Stimulated activated effector memory CD8-positive, alpha-beta T cell treated with anti-CD3 and anti-CD28 coated beads, Interleukin-12 subunit alpha, Interleukin-12 subunit beta, amount 100 ng/mL, for 72 hours (primary cell): Measurements from ENCODE around the gene PDE7B.

Experiments used
- ATAC-seq: fragments of 150-1000 bp; cut with Tn5 transposase; 2 replicates; pipeline ENCODE4 v1.10.0; 2021
- DNase-seq, 2 donors: peaks; one replicate each; pipeline ENCODE4 v3.0.0; 2021 to 2022; ENCODE audit warnings: low spot score in 2 of 2
- H3K27ac Mint-ChIP-seq: one replicate; pipeline ENCODE4 v1.8.0; 2022; ENCODE audit warnings: mild to moderate bottlenecking, mixed read lengths
- H3K36me3 Mint-ChIP-seq: one replicate; pipeline ENCODE4 v1.8.0; 2022; ENCODE audit warnings: mild to moderate bottlenecking, mixed read lengths
- H3K4me1 Mint-ChIP-seq: one replicate; pipeline ENCODE4 v1.8.0; 2022; ENCODE audit warnings: mixed read lengths
- H3K4me3 Mint-ChIP-seq: one replicate; pipeline ENCODE4 v1.8.0; 2022; ENCODE audit warnings: mild to moderate bottlenecking, mixed read lengths
- H3K9me3 Mint-ChIP-seq: one replicate; pipeline ENCODE4 v1.8.0; 2022; ENCODE audit warnings: mixed read lengths

The PDE7B gene

GRCh38 chr6:135995545-135995898, 144.0 kb downstream of the PDE7B start:
- Mint-ChIP-seq H3K9me3 (peaks cover 2% of the 10 kb centered on the region), H3K36me3 (no peaks in the 10 kb centered on the region), H3K4me1 (no peaks in the 10 kb centered on the region), H3K4me3 (no peak overlapping the region), H3K27ac (no peak overlapping the region)
- DNase-seq (no peak), ATAC-seq (no peak)

- no peak for DNase-seq
- no peak overlapping the region for H3K4me3 Mint-ChIP-seq
- peaks cover 2% of the 10 kb centered on the region for H3K9me3 Mint-ChIP-seq
- no peaks in the 10 kb centered on the region for H3K36me3 Mint-ChIP-seq
- ATAC-seq = no peak
- no peak overlapping the region for H3K27ac Mint-ChIP-seq
- H3K4me1 Mint-ChIP-seq = no peaks in the 10 kb centered on the region
Observed at GRCh38 chr6:135996668-135997067, 145.2 kb downstream of the PDE7B start.

- Mint-ChIP-seq H3K4me3 (no peak overlapping the region), H3K9me3 (peaks cover 2% of the 10 kb centered on the region), H3K36me3 (no peaks in the 10 kb centered on the region), H3K4me1 (no peaks in the 10 kb centered on the region), H3K27ac (no peak overlapping the region)
- ATAC-seq (no peak), DNase-seq (no peak)
Observed at GRCh38 chr6:135999393-135999792, 147.9 kb downstream of the PDE7B start.

GRCh38 chr6:136007345-136007744, 155.8 kb downstream of the PDE7B start:
- Mint-ChIP-seq H3K27ac (no peak overlapping the region), H3K36me3 (no peaks in the 10 kb centered on the region), H3K4me1 (no peaks in the 10 kb centered on the region), H3K4me3 (no peak overlapping the region), H3K9me3 (no peaks in the 10 kb centered on the region)
- DNase-seq (no peak), ATAC-seq (no peak)

- H3K4me1 Mint-ChIP-seq = no peaks in the 10 kb centered on the region
- no peaks in the 10 kb centered on the region for H3K36me3 Mint-ChIP-seq
- no peak for ATAC-seq
- H3K9me3 Mint-ChIP-seq = no peaks in the 10 kb centered on the region
- DNase-seq = no peak
- H3K27ac Mint-ChIP-seq = no peak overlapping the region
- H3K4me3 Mint-ChIP-seq = no peak overlapping the region
Observed at GRCh38 chr6:136011475-136011874, 160.0 kb downstream of the PDE7B start.

GRCh38 chr6:136012198-136012887, 160.8 kb downstream of the PDE7B start:
- Mint-ChIP-seq H3K4me3 (no peak overlapping the region), H3K4me1 (no peaks in the 10 kb centered on the region), H3K9me3 (no peaks in the 10 kb centered on the region), H3K36me3 (no peaks in the 10 kb centered on the region), H3K27ac (no peak overlapping the region)
- ATAC-seq (no peak), DNase-seq (no peak)

GRCh38 chr6:136012943-136013342, 161.4 kb downstream of the PDE7B start:
- no peak for ATAC-seq
- Mint-ChIP-seq H3K27ac (no peak overlapping the region), H3K4me1 (no peaks in the 10 kb centered on the region), H3K4me3 (no peak overlapping the region), H3K36me3 (no peaks in the 10 kb centered on the region), H3K9me3 (no peaks in the 10 kb centered on the region)
- DNase-seq = no peak

GRCh38 chr6:136014454-136015437, 163.2 kb downstream of the PDE7B start:
- no peak for ATAC-seq
- H3K27ac Mint-ChIP-seq = no peak overlapping the region
- DNase-seq = no peak
- no peak overlapping the region for H3K4me3 Mint-ChIP-seq
- H3K4me1 Mint-ChIP-seq = no peaks in the 10 kb centered on the region
- no peaks in the 10 kb centered on the region for H3K36me3 Mint-ChIP-seq
- H3K9me3 Mint-ChIP-seq = no peaks in the 10 kb centered on the region

GRCh38 chr6:136015531-136015930, 164.0 kb downstream of the PDE7B start:
- no peaks in the 10 kb centered on the region for H3K4me1 Mint-ChIP-seq
- H3K9me3 Mint-ChIP-seq = no peaks in the 10 kb centered on the region
- ATAC-seq (no peak), DNase-seq (no peak)
- H3K4me3 Mint-ChIP-seq = no peak overlapping the region
- H3K36me3 Mint-ChIP-seq = no peaks in the 10 kb centered on the region
- H3K27ac Mint-ChIP-seq = no peak overlapping the region

GRCh38 chr6:136016228-136017225, 165.0 kb downstream of the PDE7B start:
- no peak overlapping the region for H3K4me3 Mint-ChIP-seq
- H3K27ac Mint-ChIP-seq = no peak overlapping the region
- no peaks in the 10 kb centered on the region for H3K9me3 Mint-ChIP-seq
- H3K36me3 Mint-ChIP-seq = no peaks in the 10 kb centered on the region
- DNase-seq = no peak
- H3K4me1 Mint-ChIP-seq = no peaks in the 10 kb centered on the region
- ATAC-seq = no peak

- no peaks in the 10 kb centered on the region for H3K4me1 Mint-ChIP-seq
- no peaks in the 10 kb centered on the region for H3K36me3 Mint-ChIP-seq
- ATAC-seq = no peak
- no peak overlapping the region for H3K27ac Mint-ChIP-seq
- no peak overlapping the region for H3K4me3 Mint-ChIP-seq
- H3K9me3 Mint-ChIP-seq = no peaks in the 10 kb centered on the region
- no peak for DNase-seq
Observed at GRCh38 chr6:136020691-136021090, 169.2 kb downstream of the PDE7B start.

GRCh38 chr6:136022224-136022874, 170.8 kb downstream of the PDE7B start:
- H3K27ac Mint-ChIP-seq = no peak overlapping the region
- DNase-seq = no peak
- no peak overlapping the region for H3K4me3 Mint-ChIP-seq
- no peaks in the 10 kb centered on the region for H3K36me3 Mint-ChIP-seq
- no peak for ATAC-seq
- H3K9me3 Mint-ChIP-seq = no peaks in the 10 kb centered on the region
- no peaks in the 10 kb centered on the region for H3K4me1 Mint-ChIP-seq

GRCh38 chr6:136024711-136025110, 173.2 kb downstream of the PDE7B start:
- H3K27ac Mint-ChIP-seq = no peak overlapping the region
- H3K9me3 Mint-ChIP-seq = no peaks in the 10 kb centered on the region
- DNase-seq (no peak), ATAC-seq (no peak)
- H3K4me1 Mint-ChIP-seq = no peaks in the 10 kb centered on the region
- H3K36me3 Mint-ChIP-seq = no peaks in the 10 kb centered on the region
- no peak overlapping the region for H3K4me3 Mint-ChIP-seq

- DNase-seq (no peak), ATAC-seq (no peak)
- H3K9me3 Mint-ChIP-seq = no peaks in the 10 kb centered on the region
- no peaks in the 10 kb centered on the region for H3K36me3 Mint-ChIP-seq
- no peak overlapping the region for H3K27ac Mint-ChIP-seq
- no peak overlapping the region for H3K4me3 Mint-ChIP-seq
- no peaks in the 10 kb centered on the region for H3K4me1 Mint-ChIP-seq
Observed at GRCh38 chr6:136025736-136026135, 174.2 kb downstream of the PDE7B start.

GRCh38 chr6:136030131-136030530, 178.6 kb downstream of the PDE7B start:
- Mint-ChIP-seq H3K4me3 (no peak overlapping the region), H3K4me1 (no peaks in the 10 kb centered on the region), H3K9me3 (no peaks in the 10 kb centered on the region), H3K36me3 (no peaks in the 10 kb centered on the region), H3K27ac (no peak overlapping the region)
- ATAC-seq (no peak), DNase-seq (no peak)
